GM19025 (cell line): ENCODE data around the gene DBET.
"Not testable (repeated sequence)": the region's sequence is repeated elsewhere in the genome, so short reads cannot be mapped to it uniquely, and the experiment has no call there.

Experiments used
- ATAC-seq: cut with Tn5 transposase; IDR thresholded peaks from one replicate; pipeline ENCODE4 v1.9.1; 2021; ENCODE audit warnings: mild to moderate bottlenecking, low read depth, moderate library complexity; ENCODE audit not compliant: unreplicated experiment

The DBET gene

DNA sequence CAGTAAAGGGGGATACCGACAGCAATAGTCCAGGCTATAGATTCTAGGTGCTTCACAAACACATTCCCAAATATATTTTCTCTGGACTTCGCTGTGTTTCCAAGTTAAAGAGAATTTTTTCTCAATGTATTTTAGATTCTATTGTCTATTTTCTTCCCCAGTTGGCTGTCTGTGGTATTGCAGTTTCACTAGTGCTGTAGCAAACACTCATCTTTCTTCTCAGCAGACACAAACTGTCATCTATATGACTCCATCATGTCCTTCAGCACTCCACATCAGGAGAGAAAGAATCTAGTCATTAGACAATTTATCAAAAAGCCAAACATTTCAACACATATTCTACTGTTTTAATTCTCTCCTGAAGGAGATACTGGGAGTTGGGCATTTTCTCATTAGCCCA, at the start of gene DBET:
Gene DBET, plus strand, starts transcription at position 161 of the 400 bp plus-strand sequence.
- not testable (repeated sequence) for ATAC-seq

DNA sequence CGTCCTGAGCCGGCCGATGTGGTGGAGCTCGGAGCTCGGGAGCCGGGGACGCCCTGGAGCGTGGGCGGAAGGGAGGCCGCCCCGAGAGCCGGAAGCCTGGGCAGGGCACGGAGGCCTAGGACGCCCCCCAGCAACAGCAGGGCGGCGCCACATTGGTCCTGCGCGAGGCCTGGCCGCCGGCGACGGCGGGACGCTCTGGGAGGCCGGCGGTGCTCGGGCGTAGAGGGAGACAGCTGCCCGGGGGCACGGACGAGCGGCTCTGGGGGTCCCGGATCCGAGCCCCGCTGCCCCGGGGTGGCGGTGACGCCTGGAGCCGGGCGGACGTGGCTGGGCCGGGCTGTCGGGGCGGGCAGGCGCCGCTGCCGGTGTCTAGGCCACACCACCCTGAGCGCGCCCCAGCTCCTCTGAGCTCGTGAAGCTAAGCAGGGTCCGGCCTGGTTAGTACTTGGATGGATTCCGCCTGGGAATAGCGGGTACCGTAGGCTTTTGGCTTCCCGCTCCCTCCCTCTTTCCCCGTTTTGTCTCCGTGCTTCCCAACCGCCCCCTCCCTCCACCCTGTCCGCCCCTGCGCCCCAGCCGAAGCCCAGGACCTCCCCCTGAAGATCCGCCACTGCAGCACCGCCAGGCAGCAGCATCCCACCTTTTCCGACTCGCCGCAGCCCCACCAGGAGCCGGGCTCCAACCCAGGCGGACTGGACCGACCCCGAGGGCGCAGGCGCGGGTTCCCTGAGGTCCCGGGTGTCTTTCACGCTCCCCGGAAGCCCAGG, 49.3 kb upstream of the DBET start:
- ATAC-seq, result peak; percentile 67

DNA sequence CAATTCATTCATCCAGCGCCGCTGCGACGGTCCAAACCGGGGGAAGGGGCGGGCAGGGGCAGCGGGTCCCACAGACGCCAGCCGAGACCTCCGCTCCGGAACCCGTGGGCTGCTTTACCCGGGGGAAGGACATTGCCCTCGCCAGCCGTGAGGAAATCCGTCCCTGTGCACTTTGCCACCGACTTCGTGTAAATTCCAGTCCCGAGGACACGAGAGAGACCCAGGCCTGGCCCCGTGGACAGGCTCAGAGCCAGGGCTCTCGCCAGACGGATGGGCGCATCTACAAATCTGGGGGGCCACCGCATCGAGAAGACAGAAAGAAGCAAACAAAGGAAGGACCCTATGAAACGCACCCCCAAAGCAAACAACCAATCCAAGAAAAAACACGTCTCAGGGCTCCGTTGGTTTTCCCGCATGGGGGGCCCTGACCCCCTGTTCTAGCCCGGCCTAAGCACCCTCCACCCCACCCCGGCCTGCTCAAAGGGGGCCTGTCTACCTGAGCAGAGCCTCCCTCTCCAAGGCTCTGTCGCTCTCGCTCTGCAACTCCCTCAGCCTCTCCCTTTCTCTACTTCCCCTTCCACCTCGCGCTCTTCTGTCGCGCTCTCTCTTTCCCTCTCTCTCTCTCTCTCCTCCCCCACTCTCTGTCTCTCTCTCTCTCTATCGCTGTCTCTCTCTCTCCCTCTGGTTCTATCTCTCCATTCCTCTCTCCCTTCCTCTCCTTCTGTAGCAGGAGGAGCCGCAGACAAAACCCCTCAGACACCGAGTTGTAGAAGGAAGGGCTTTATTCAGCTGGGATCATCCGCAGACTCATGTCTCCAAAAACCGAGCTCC, 48.5 kb upstream of the DBET start:
- no peak for ATAC-seq

DNA sequence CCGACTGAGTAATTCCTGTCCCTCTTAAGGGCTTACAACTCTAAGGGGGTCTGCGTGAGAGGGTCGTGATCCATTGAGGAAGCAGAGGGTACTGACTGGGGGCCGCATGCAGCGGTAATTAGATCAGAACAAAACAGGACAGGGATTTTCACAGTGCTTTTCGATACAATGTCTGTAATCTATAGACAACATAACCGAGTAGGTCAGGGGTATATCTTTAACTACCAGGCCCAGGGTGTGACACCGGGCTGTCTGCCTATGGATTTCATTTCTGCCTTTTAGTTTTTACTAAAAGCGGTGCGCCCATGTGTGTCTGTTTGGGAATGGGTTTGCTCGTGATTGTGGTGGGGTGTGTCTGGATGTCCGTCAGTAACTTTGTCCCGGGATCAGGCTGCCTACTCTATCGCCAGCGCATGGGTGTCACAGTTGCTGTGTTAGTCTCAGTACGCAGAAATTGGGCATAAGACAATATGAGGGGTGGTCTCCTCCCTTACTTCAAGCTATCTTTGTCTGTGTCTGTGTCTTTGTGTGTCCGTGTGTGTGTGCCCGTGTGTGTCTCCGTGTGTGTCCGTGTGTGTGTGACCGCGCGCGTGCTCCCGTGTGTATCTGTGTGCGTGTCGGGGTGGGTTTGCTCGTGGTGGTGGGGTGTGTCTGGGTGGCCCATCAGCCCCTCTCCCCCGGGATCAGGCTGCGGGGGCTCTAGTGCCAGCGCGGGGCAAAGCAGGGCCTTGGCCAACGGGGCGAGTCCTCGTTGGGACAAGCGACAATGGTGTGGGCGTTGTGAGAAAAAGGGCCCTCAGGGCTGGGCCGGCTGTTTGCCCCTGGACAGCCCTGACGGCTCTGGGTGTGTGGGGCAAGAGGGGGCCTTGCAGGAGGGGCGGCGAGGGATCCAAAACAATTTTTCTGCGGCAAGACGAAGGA, 47.7 kb upstream of the DBET start:
- no peak for ATAC-seq

DNA sequence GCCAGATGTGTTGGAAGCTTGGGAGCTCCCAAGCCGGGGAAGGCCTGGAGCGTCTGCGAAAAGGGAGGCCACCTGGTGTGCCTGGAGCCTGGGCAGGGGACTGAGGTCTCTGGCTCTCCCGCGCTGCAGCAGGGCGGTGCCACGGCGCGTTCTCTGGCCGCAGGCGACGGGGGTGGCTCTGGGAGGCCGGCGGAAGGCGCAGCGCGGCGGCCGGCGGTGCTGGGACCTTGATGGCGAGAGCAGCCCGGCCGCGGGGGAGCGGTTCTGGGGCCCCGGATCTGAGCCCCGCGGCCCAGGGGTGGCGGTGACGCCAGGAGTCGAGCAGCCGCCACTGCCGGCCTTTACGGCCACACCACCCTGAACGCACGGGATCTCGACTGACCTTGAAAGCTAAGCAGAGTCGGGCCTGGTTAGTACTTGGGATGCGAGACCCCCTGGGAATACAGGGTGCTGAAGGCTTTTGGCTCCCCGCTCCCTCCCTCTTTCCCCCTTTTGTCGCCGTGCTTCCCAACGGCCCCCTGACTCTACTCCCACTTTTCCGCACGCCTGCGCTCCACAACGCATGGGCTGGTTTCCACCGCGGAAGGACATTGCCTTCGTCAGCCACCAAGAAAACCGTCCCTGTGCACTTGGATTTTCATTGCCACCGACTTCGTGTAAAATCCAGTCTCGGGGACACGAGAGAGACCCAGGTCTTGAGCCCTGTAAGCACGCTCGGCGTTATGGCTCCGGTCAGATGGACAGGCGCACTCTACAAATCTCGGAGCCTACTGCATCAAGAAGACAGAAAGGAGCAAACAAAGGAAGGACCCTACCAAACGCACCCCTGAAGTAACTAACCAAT, 46.7 kb upstream of the DBET start:
- no peak for ATAC-seq

DNA sequence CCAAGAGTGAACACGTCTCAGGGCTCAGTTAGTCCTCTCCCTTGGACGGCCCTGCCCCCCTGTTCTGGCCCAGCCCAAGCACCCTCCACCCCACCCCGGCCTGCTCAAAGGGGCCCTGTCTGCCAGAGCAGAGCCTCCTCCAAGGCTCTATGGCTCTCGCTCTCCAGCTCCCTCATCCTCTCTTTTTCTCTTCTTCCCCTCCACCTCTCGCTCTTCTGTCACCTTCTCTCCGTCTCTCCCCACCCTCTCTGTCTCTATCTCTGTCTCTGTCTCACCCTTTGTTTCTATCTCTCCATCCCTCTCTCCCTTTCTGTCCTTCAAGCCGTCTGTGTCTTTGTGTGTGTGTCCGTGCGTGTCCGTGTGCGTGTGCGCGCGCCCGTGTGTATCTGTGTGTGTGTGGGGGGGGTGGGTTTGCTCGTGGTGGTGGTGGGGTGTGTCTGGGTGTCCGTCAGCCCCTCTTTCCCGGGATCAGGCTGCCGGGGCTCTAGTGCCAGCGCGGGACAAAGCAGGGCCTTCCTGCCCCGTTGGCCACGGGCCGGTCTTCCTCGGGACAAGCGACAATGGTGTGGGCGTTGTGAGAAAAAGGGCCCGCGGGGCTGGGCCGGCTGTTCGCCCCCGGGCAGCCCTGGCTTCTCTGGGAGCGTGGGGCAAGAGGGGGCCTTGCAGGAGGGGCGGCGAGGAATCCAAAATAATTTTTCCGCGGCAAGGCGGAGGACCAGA, 45.9 kb upstream of the DBET start:
- ATAC-seq, result no peak

DNA sequence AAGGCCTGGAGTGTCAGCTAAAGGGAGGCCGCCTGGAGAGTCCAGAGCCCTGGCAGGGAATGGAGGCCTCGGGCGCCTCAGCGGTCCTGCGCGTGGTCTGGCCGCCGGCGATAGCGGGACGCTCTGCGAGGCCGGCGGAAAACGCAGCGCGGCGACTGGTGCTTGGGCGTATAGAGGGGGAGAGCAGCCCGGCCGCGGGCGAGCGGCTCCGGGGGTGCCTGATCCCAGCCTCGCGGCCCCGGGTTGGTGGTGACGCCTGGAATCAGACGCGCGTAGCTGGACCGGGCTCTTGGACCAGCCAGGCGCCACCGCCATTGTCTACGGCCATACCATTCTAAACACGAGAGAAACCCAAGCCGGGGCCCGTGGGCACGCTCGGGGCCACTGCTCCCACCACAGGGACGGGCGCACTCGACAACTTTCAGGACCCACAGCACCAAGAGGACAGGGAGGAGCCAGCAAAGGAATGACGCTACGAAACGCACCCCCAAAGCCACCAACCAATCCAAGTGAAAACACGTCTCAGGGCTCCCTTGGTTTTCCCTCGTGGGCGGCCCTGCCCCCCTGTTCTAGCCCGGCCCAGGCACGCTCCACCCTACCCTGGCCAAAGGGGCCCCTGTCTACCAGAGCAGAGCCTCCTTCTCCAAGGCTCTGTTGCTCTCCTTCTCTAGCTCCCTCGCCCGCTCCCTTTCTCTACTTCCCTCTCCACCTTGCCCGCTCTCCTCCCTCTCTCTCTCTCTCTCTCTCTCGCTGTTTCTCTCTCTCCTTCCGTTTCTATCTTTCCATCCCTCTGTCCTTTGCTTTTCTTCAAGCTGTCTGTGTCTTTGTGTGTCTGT, 45.1 kb upstream of the DBET start:
- no peak for ATAC-seq

DNA sequence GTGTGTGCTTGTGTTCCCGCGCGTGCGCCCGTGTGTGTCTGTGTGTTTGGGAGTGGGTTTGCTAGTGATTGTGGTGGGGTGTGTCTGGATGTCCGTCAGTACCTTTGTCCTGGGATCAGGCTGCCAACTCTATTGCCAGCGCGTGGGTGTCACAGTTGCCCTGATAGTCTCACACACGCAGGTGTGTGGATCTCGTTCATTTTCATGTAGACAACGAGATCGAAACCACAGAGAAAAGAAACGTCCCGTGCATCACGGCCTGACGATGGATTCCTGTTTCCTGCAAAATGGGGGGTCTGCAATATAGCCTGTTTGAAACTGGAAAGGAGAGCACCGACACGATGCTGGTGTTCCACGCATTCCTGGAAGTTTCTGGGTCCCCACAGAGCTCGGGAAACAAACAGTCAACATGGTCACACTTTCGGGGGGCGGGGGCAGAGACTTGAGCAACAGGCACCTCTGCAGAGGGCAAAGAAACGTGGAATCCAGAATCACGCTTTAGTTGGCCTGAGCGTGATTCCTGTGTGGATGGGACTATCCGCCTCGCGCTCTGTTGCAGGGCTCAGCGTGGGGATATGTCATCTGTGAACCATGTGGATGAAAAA, 44.3 kb upstream of the DBET start:
- not testable (repeated sequence) for ATAC-seq

DNA sequence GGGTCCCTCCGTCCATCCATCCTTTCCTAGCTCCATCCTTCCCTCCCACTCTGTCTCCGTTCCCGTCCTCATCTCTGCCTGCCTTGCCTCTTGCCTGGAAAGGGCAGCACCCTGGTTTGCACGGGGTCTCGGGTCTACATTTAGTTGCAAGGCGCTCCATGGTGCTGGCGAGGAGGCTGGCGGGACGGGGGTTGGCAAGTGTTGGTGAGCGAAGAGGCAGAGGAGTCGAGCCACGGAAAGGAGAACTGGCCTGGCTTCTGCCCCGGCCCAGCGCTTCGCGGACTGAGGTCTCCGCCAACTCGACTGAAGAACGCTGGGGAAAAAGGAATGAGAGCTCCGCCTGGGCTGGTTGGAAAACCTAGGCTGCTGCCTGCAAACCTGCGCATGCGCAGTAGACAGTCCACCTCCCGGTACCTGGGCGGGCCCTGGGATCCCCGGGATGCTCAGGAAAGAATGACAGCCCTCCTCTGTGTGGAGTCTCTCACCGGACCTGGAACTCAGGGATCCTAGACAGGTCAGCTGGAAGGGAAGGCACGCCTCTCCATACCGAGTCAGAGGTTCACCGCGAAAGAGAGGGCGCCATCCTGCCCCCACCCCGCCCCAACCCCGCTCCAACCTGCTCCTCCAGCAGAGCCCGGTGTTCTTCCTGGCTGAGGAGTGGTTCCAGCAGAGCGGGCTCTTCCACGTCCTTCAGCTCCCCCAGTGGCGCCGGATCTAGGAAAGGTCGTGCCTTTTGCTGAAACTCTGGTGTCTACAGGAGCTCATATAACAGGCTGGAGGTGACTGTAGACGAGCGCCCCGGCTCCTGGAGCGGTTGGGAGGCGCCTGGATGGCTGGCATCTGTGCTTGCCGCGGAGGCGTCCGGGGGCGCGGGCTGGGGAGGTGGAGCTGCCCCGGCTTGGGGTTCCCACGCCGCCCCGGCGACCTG, 43.2 kb upstream of the DBET start:
- no peak for ATAC-seq

DNA sequence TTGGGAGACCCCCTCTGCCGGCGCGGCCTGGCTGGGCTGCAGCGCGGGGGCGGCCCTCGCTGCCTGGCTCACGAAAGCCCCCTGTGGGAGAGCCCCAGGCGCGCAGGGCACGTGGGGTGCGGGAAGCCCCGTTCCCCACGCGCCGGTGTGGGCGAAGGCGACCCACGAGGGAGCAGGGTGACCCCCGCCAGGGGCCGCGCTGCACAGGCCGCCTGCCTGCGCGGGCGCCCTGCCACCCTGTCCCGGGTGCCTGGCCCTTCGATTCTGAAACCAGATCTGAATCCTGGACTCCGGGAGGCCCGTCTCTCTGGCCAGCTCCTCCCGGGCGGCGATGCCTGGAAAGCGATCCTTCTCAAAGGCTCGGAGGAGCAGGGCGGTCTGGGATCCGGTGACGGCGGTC, 42.3 kb upstream of the DBET start:
- not testable (repeated sequence) for ATAC-seq

DNA sequence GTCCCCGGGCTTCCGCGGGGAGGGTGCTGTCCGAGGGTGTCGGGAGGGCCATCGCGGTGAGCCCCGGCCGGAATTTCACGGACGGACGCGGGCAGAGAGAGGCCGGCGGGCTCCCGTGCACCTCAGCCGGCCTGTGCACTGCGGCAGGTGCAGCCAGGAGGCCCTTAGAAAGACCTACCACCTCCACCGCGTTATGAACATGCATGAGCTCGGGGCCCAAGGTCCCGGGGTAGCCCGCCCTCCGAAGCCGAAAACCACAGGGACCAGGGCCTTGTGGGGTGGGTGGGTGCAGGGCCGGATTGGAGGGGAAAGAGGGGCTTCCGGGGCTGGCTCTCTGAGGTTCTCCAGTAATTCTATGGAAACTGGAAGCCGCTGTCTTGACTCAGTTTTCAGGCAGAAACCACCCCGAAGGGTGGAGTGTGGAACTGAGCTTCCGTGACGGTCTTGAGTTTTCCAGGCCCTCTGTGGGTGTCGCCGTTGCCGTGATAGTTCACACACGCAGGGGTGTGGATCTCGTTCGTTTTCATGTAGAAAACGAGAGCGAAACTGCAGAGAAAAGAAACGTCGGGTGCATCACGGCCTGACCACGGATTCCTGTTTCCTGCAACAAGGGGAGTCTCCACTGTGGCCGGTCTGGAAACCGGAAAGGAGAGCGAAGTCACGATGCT, 41.6 kb upstream of the DBET start:
- ATAC-seq, result peak; percentile 44

DNA sequence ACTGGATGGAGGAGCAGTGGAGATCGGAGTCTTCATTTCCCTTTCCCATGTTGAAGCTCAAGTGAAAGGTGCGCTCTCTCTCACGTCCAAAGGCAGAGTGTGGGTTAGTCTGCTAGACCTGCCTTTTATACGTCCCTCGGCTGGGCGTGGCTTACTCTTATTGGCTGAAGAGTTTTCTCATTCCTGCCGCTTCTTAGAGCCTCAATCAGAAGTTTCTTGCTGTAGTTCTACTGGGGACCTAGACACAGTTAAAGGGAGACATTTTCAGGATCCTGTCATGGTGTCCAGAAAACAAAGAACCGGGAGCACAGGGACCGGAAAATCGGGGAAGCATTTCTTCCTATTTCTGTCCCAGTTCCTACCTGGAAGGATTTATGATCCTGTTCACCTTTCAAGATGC, 37.1 kb upstream of the DBET start, which contains the start of gene FRG2:
Gene FRG2, minus strand, starts transcription at position 101 of the 400 bp plus-strand sequence. Its CDS starts 52 bp downstream, at position 49.
- ATAC-seq, result not testable (repeated sequence)

DNA sequence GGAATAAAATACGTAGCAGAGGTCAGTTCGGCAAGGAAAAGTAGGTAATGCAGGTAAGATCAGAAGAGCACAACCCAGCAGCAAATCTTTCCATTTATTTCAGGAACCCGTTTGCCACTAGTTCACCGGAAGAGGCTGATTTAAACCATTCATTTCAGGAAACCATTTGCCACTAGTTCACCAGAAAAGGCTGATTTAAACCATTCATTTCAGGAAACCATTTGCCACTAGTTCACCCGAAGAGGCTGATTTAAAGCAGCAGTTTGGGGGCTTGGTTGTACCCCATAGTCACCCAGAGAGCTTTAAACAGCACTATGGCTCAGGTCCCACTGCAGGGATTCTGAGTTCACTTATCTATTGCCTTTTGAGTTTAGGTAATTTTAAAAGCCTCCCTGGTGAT, 33.0 kb upstream of the DBET start:
- not testable (repeated sequence) for ATAC-seq

DNA sequence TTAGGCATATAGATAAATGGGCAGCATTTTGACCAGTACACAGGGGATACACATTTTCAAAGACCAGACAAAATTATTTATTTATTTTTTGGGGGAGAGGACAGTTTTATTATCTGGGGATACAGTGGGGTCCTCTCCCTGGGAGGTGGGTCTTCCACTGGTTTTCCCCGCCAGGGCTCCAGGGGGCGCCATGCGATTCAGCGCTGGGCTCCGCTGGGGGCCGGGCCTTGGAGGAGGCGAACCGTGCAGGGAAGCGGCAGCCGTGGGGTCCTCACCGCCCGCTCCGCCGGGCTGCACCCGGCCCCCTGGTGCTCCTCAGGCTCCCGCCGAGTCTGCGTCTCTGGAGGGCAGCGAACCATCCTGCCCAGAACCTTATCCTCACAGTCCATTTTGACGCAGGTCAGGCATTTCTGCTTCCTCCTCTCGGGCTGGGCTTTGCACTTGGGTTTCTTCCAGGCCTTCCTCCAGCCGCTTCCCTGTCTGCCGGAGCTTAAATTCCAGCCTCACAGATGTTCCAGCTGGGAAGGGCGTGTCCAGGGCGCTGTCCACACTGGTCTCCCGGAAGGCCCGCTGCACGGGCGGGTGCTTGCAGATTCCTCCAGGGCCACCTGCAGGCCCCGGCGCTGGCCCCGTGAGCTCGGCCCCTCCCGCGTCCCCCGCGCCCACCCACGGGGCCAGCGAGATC, 26.5 kb upstream of the DBET start:
- ATAC-seq, result not testable (repeated sequence)

DNA sequence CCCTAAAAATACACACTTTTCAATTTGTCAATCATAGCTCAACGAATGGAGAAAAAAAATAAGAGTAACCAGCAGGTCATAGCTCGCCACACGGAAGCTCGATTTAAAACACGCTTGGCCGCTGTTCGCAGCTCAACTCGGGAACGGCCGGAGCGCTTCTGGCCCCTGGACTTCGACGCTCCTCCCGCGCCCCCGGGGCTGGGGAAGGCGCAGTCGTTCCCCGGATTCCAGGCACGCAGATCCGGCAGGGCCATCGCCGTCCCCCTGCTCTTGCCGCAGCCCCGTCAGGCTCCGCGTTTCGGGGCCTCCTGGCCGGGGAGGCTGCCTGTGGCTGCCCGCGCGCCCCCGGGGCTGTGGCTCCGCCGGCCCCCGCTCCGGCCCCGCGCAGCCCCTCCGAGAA, 23.4 kb upstream of the DBET start:
- ATAC-seq, result not testable (repeated sequence)

DNA sequence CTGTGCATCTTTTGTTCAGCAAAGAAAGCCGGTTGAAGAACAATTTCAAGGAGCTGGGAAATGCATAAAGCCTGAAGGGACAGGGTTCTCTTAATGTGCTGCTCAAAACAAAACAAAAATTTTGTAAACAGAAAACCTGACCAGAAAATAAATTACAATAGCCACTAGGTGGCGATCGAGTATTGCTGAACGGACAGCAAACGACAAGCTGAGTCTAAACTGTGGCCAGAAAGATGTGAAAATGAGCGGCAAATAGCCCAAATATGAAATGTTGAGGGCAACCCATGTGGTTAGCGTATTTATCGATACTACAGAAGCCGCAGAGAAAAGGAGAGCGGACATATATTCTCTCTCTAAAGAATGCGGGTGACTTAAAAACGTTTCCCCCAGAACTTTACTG, 16.7 kb upstream of the DBET start:
- ATAC-seq, result not testable (repeated sequence)
